Measurements from ENCODE around the gene DAG1.

GRCh38 chr3:49533786-49534519 is 63.9 kb downstream of the DAG1 start:
- TF ChIP-seq EZH2 (IDR thresholded peaks at IDR 0.05) (no peak), POLR2AphosphoS5 (IDR thresholded peaks at IDR 0.05; ENCODE audit: borderline replicate concordance, low read depth, low read length) (no peak)

Measured in SK-N-MC (cell line).